ENCODE results near the gene NIPSNAP3A. TPM values are rescaled to one million over a fixed set of nuclear protein-coding genes. Genes with fewer than 3 reads are reported as not detected.
"Not testable (repeated sequence)": the region's sequence is repeated elsewhere in the genome, so short reads cannot be mapped to it uniquely, and the experiment has no call there.

NIPSNAP3A gene
- total RNA-seq, 1 donor from 2014 or later, result 25.6 TPM

DNA sequence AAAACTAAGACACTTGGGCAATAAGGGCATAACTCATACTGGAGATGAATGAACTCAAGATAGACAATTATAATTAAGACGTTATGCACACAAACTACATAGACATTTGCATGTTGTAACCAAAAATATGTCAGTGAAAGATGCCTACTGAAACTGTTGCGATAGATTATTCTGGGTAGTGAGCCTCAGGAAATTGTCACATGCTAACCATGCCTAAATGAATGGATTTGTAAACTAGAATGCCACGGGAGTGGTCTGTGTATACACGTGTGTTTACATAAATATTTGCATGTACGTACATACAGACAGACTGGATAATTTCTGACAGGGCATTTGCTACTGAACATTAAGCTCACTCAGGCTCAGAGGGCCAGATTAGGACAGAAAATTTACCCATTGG, 17.7 kb downstream of the NIPSNAP3A start:
- peak overlapping the region; percentile 79 for H3K4me3 ChIP-seq
- DNase-seq, result no peak

DNA sequence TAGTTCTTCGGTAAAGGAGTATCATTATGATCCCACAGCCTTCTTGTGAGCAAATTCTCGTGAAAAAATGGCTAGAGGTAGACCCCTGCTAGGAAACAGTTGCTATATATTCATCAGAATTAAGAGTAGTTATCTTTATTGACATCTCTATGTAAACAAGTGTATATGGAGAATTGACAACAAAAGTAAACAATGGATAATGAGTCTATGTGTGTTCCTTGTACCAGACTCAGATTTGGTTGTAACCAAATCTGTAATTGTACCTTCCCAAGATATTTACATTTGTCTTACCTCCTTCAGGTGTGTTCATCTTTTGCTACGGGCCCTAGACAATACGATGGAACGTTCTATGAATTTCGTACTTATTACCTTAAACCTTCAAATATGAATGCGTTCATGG, 18.5 kb downstream of the NIPSNAP3A start:
- intact Hi-C loops (cut with DNase I), result no loop called here
- TF ChIP-seq, protein P1, sequence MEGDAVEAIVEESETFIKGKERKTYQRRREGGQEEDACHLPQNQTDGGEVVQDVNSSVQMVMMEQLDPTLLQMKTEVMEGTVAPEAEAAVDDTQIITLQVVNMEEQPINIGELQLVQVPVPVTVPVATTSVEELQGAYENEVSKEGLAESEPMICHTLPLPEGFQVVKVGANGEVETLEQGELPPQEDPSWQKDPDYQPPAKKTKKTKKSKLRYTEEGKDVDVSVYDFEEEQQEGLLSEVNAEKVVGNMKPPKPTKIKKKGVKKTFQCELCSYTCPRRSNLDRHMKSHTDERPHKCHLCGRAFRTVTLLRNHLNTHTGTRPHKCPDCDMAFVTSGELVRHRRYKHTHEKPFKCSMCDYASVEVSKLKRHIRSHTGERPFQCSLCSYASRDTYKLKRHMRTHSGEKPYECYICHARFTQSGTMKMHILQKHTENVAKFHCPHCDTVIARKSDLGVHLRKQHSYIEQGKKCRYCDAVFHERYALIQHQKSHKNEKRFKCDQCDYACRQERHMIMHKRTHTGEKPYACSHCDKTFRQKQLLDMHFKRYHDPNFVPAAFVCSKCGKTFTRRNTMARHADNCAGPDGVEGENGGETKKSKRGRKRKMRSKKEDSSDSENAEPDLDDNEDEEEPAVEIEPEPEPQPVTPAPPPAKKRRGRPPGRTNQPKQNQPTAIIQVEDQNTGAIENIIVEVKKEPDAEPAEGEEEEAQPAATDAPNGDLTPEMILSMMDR (IDR thresholded peaks at IDR 0.05), result no peak
- DNase-seq, result no peak
- Histone ChIP-seq H3K27me3 (ENCODE audit: low read depth) (no peaks in the 10 kb centered on the region), H3K27ac (no peak overlapping the region), H3K36me3 (no peaks in the 10 kb centered on the region), H3K4me3 (no peak overlapping the region), H3K4me1 (peaks cover 16% of the 10 kb centered on the region), H3K9me3 (no peaks in the 10 kb centered on the region)
- ATAC-seq, result no peak

More for the DNA sequence above, 17.7 kb downstream of the NIPSNAP3A start:
- no peak for ATAC-seq
- Histone ChIP-seq H3K27ac (no peak overlapping the region), H3K4me1 (peaks cover 16% of the 10 kb centered on the region), H3K27me3 (ENCODE audit: low read depth) (no peaks in the 10 kb centered on the region), H3K36me3 (peaks cover 5% of the 10 kb centered on the region), H3K9me3 (no peaks in the 10 kb centered on the region)
- intact Hi-C loops (cut with DNase I), result no loop called here
- TF ChIP-seq, protein P1 (IDR thresholded peaks at IDR 0.05), result no peak

DNA sequence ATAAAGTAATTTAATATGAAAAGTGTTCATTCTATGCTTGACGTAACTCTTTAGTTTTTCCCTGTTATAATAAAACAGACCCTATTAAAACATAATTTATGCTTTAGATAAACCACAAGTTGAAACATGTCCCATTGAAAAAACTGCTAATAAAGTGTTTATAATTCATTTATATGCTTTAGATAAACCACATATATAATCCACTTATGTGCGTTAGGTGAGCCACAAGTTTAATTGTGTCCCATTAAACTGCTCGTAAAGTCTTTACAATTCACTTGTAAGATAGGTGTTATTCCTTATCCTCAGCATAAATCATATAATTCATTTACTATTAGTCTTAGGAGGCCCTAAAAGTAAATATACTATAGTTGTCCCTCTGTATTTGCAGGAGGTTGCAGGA, 20.0 kb downstream of the NIPSNAP3A start:
- H3K36me3 ChIP-seq, result no peaks in the 10 kb centered on the region

DNA sequence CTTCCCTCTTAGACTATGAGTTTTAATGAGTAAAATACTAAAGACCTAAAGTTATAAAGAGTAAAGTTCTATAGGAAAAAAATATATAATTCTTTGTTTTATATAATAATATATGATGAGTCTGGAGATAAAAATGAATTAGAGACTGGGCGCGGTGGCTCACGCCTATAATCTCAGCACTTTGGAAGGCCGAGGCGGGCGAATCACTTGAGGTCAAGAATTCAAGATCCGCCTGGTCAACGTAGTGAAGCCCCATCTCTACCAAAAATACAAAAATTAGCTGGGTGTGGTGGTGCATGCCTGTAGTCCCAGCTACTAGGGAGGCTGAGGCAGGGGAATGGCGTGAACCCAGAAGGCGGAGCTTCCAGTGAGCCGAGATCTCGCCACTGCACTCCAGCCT, 21.5 kb downstream of the NIPSNAP3A start:
- H3K36me3 ChIP-seq; H3K4me3 ChIP-seq; intact Hi-C loops (cut with DNase I); H3K27me3 ChIP-seq (ENCODE audit: low read depth); ATAC-seq; H3K9me3 ChIP-seq; H3K27ac ChIP-seq; DNase-seq: not testable (repeated sequence)
- H3K4me1 ChIP-seq, result peaks cover 16% of the 10 kb centered on the region

More for the DNA sequence above, 20.0 kb downstream of the NIPSNAP3A start:
- Histone ChIP-seq H3K4me3 (no peak overlapping the region), H3K9me3 (no peaks in the 10 kb centered on the region), H3K4me1 (peaks cover 16% of the 10 kb centered on the region), H3K27me3 (ENCODE audit: low read depth) (no peaks in the 10 kb centered on the region), H3K27ac (no peak overlapping the region)
- no peak for DNase-seq
- TF ChIP-seq, protein P1 (IDR thresholded peaks at IDR 0.05), result no peak
- no peak for ATAC-seq
- intact Hi-C loops (cut with DNase I), result no loop called here

DNA sequence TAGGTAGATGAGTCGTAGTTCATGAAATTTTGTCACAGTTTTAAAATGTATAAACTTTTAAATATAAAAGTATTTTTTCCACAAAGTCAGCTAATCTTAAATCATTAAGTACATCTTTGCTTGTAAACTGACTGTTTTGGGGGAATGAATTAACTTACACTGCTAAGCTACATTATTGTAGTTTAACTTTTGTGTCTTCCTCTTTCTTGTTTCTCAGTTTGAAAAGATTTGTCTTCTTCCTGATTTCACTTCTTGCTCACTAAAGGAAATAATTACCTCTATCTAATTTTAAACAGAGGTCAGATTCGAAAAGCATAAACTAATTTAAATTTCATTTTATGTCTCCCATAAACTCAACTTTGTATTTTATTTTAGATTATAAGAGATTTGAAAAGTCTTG, 22.2 kb downstream of the NIPSNAP3A start:
- no peaks in the 10 kb centered on the region for H3K9me3 ChIP-seq
- peaks cover 14% of the 10 kb centered on the region for H3K4me1 ChIP-seq
- ATAC-seq, result no peak
- no peak for DNase-seq
- no peaks in the 10 kb centered on the region for H3K27me3 ChIP-seq (ENCODE audit: low read depth)
- no peak overlapping the region for H3K27ac ChIP-seq
- H3K4me3 ChIP-seq, result no peak overlapping the region
- intact Hi-C loops (cut with DNase I), result no loop called here
- H3K36me3 ChIP-seq, result no peaks in the 10 kb centered on the region
- TF ChIP-seq, protein P1 (IDR thresholded peaks at IDR 0.05), result no peak

DNA sequence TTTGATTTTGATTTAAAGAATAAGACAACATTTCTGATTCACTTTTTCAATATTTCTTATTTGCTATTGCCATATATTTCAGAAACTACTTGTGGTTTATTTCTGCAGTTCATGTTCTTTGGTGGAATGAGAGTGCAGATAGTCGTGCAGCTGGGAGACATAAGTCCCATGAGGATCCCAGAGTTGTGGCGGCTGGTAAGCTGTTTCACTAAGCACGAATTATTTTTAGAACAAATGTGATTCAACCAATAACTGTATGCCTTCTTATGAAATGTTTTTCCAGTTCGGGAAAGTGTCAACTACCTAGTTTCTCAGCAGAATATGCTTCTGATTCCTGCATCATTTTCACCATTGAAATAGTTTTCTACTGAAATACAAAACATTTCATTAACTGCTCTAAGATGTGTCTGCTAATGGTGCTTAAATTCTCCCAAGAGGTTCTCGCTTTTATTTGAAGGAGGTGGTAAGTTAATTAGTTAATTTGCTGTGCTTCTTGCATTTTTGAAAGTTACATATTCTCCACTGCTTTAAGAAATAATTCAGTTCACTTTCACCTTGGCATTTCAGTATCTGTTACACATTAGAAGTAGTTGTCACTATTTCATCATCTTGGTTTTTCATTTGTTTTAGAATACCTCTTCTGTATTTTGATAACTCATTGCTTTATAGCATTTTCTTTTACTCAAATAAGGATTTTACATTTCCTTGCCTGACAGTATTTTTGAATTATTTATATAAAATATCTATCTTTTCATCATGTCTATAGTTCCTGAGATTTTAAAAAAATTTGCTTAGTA, 25.4 kb downstream of the NIPSNAP3A start:
- H3K4me3 ChIP-seq, result no peak overlapping the region
- no peaks in the 10 kb centered on the region for H3K9me3 ChIP-seq
- intact Hi-C loops (cut with DNase I), result no loop called here
- ATAC-seq (no peak), DNase-seq (no peak)
- no peaks in the 10 kb centered on the region for H3K36me3 ChIP-seq
- TF ChIP-seq, protein P1 (IDR thresholded peaks at IDR 0.05), result no peak
- no peaks in the 10 kb centered on the region for H3K27me3 ChIP-seq (ENCODE audit: low read depth)
- H3K27ac ChIP-seq, result no peak overlapping the region
- H3K4me1 ChIP-seq, result no peaks in the 10 kb centered on the region
